22Rv1 (cell line): ENCODE measurements around the gene GREM1.
A peak's percentile ranks its signal among the peaks of the same experiment; 100 is the strongest.

Experiments used
- H3K27ac ChIP-seq: fragments of 450-650 bp; 2 replicates; pipeline ENCODE4 v1.5.1; 2017
- ZFX ChIP-seq: fragments of 450-650 bp; IDR thresholded peaks from 2 replicates; pipeline ENCODE4 v1.6.1; 2017; ENCODE audit warnings: antibody characterized with exemption, borderline replicate concordance
- TF ChIP-seq, protein P1 (sequence below): fragments of 450-650 bp; IDR thresholded peaks from 2 replicates; pipeline ENCODE4 v1.5.1; 2017; ENCODE audit warnings: mild to moderate bottlenecking

Gene GREM1

DNA sequence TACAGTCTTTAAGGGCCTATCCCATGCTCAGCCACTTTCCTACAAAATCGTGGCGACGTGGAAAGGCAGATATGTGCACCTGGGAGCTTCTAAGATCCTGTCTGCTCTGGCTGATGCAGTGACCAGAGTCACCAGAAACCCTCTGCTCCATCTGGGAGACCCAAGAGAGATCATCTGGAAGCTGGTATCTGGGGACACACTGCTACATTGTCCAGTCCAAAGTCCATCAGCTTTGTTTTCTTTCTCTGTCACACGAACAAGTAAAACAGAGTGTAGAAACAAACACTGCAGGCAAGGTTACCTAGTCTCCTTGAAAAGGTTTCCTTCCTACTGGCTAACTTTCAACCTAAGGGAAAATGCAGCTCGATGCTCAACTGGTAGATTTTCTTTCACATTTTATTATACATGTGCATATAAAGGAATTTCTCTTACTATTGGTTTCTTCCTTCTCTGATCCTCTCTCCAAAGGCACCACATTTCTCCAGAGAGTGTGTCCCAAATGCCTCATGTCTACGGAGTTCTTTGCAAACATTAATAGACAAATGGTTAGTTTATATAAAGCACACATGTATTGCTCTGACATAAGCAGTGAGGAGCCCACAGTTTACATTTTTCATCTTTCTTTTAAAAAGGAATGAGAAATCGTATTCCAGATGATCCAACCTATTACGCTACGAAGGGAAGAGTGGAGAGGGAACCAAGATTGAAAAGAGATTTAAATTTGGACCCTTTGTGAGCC, 8.3 kb upstream of the GREM1 start:
- H3K27ac ChIP-seq = peak overlapping the region; percentile 84
- TF ChIP-seq, protein P1, sequence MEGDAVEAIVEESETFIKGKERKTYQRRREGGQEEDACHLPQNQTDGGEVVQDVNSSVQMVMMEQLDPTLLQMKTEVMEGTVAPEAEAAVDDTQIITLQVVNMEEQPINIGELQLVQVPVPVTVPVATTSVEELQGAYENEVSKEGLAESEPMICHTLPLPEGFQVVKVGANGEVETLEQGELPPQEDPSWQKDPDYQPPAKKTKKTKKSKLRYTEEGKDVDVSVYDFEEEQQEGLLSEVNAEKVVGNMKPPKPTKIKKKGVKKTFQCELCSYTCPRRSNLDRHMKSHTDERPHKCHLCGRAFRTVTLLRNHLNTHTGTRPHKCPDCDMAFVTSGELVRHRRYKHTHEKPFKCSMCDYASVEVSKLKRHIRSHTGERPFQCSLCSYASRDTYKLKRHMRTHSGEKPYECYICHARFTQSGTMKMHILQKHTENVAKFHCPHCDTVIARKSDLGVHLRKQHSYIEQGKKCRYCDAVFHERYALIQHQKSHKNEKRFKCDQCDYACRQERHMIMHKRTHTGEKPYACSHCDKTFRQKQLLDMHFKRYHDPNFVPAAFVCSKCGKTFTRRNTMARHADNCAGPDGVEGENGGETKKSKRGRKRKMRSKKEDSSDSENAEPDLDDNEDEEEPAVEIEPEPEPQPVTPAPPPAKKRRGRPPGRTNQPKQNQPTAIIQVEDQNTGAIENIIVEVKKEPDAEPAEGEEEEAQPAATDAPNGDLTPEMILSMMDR = no peak
- TF ChIP-seq ZFX = no peak

DNA sequence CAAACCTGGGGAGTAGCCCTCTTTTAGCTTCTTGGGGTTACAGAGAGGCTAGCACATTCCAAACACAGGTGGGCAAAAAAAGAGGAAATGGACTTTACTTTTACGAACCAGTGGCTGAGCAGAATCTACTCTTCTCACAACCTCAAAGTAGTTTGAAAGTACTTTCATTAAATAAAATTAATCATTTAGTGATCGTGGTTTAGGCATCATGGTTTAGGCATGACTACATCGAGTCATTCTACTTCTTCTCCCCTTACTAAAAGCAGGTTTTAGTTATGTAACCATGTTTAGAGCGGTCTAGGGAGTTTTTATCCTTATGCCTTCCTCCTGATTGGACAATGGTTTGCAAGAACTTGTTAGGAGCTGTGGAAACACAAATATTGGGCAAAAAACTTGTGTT, 2.5 kb upstream of the GREM1 start:
- TF ChIP-seq ZFX = no peak
- TF ChIP-seq, protein P1 = no peak

DNA sequence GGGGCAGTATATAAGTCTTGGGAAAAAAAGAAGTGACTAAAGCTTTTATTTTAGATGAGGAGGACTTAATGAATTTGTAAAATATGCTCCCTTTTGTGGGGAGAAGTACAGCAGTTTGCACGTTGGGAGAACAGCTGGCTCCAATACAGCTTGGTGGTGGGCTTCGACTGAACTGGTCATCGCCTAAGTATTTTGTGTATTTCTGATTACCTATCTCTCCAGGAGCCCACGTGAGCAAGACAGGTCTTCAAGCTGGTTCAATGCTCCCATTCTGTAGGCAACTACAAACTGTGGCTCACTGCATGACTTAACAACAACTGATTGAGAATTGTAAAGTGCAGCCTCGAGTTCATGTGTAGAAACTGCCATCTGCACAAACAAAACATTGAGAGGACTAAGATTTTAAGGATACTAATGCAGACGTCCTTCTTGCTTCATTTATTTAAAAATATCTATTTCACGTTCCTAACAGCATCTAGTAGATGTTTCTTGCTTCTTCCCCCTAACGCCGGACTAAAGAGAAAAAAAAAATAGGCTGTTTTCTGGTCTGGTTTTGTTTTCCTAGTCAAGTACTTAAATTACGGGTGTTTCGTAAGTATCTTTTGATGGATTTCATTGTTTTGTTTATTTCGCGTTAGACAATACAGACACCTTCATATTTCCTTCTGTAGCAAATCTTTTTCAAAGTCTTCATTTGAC, 1.4 kb upstream of the GREM1 start:
- H3K27ac ChIP-seq = no peak overlapping the region
- no peak for TF ChIP-seq ZFX
- TF ChIP-seq, protein P1 = no peak

More for the DNA sequence above, 2.5 kb upstream of the GREM1 start:
- no peak overlapping the region for H3K27ac ChIP-seq

DNA sequence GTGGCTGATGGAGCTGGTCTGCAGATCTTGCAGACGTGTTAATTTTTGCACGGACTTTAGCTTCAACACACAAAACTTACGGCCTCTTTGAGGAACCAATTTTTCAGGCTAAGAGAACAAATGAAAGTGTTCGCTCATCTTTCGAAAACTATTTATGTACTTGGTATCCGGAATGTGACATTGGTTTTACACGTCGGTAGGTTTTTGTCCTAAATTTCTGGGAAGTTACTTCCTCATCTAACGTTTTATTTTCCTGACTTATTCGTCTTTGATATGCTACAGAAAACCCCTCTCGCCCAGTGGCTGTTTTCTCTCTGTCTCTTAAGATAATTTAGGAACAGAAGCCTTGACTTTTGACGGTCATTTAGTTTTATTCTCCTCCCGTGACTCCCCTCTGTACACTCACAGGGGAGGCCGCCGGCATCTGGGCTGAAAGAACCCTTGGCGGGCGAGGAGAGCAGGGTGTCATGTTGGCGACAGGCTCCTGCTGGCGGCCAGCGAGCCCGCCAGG, 834 bp upstream of the GREM1 start:
- H3K27ac ChIP-seq = no peak overlapping the region
- no peak for TF ChIP-seq ZFX
- TF ChIP-seq, protein P1 = no peak

DNA sequence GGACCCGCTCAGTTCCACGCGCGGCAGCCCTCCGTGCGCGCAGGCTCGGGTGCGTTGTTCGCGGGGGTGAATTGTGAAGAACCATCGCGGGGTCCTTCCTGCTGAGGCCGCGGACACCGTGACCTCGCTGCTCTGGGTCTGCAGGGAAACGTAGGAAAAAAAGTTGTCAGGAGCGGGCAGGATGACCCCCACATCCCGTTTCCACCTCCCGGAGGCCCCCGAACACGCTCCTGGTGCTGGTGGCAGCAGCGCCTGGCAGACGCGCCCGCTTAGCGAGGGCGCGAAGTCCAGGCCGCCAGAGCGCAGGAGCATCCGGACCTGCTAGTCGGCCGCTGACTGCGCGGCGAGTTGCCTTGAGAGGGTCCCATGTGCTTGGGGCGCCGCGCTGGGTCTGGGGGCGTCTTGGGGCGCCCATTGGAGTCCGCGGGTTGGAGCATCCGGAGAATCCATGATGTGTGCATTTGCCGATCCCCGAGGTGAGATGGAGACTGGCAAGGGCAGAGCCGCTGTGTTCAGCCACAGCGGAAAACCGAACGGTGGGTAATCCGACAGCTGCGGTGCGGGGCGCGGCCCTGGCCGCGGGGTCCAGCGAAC, 520 bp downstream of the GREM1 start:
- no peak for TF ChIP-seq ZFX
- TF ChIP-seq, protein P1 = no peak
- H3K27ac ChIP-seq = no peak overlapping the region

DNA sequence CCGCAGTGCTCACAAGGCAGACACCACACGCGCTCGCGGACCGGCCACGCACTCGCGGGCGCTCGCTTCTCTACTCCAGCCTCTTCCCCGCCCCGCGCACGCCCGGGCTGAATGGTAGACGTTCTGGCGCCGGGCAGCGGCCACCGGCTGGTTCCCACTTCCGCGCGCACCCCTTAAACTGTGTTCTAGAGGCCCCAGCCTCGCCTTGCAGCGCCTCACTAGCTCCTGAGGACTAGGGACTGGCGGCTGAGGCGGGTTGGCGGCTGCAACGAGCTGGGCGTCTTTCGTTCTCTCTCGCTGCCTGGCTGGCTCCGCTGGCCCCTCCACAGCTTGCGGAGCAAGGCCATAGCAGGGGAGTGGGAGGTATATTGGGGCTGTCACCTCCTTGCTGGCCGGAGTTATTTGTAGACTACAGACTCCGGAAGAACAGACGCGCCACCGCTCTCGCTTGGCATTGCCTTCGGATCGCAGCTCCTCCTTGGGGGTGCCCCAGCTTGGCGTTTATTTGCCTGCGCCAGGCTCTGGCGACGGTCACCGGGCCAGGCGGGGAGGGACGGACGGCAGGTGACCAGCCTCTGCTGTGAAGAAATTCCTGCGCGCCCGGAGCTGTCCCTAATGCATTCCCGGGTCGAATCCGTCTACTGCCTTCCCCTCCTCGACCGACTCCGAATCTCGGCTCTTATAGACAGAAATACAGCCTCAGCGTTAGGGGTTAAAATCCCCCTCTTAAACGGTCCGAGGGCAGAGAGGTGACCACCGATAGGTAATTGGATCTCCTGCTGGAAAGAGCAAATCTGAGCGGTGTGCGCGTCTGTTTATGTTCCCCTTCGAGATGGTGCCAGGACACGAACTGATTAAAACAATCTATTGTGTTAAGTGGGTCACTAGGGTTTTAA, 1.3 kb downstream of the GREM1 start:
- no peak for TF ChIP-seq ZFX
- TF ChIP-seq, protein P1 = no peak
- H3K27ac ChIP-seq = no peak overlapping the region
